Heart right ventricle (tissue), 16 donors: ENCODE measurements around the gene RNF13. TPM values are rescaled to one million over a fixed set of nuclear protein-coding genes. Genes with fewer than 3 reads are reported as not detected.
A peak's percentile ranks its signal among the peaks of the same experiment; 100 is the strongest.

Experiments
- ATAC-seq, 8 donors: fragments of 200-7000 bp; cut with Tn5 transposase; one replicate each; pipeline ENCODE4 v1.9.1; 2020; ENCODE audit warnings: mild to moderate bottlenecking in 8 of 8, moderate library complexity in 8 of 8, moderate number of reproducible peaks in 1 of 8
- DNase-seq, 2 donors: peaks; one replicate each; pipeline ENCODE4 v3.0.0-alpha.2; 2020
- H3K27ac ChIP-seq, 10 donors: fragments of 200-600 bp; sonication (generic) in 2 of 10; one replicate each; pipeline versions ENCODE4 v1.5.0 to v1.8.0; 2020 to 2022; ENCODE audit warnings: mild to moderate bottlenecking in 3 of 10
- H3K27me3 ChIP-seq, 7 donors: fragments of 200-600 bp; one replicate each; pipeline ENCODE4 v1.8.0; 2021 to 2022; ENCODE audit warnings: mild to moderate bottlenecking in 2 of 7
- H3K36me3 ChIP-seq, 9 donors: fragments of 200-600 bp; sonication (generic) in 1 of 9; one replicate each; pipeline versions ENCODE4 v1.5.0 to v1.8.0; 2020 to 2022; ENCODE audit warnings: mild to moderate bottlenecking in 2 of 9
- H3K4me1 ChIP-seq, 9 donors: fragments of 200-600 bp; sonication (generic) in 1 of 9; one replicate each; pipeline versions ENCODE4 v1.5.0 to v1.8.0; 2020 to 2022; ENCODE audit warnings: mild to moderate bottlenecking in 4 of 9
- H3K4me3 ChIP-seq, 10 donors: fragments of 200-600 bp; sonication (generic) in 2 of 10; one replicate each; pipeline versions ENCODE4 v1.5.0 to v1.8.0; 2020 to 2022; ENCODE audit warnings: mild to moderate bottlenecking in 7 of 10, moderate library complexity in 2 of 10
- H3K9me3 ChIP-seq, 11 donors: fragments of 200-600 bp in 10 of 11; sonication (generic) in 2 of 11; one replicate each; pipeline versions ENCODE4 v1.5.0 to v1.8.0; 2013 to 2022; ENCODE audit warnings: mild to moderate bottlenecking in 2 of 11, control low read depth in 1 of 11, moderate library complexity in 1 of 11
- CTCF ChIP-seq, 9 donors: fragments of 200-600 bp; sonication (generic) in 2 of 9; IDR thresholded peaks; one replicate each; pipeline versions ENCODE4 v1.5.0 to v1.8.0; 2021 to 2022; ENCODE audit warnings: antibody characterized with exemption in 9 of 9, mild to moderate bottlenecking in 5 of 9, moderate library complexity in 1 of 9
- WGBS, 2 donors: extraction: QIAGEN DNeasy Blood & Tissue Kit; methylation state at CpG; one replicate each; pipeline ENCODE4 v1.1.7; 2013; ENCODE audit warnings: inconsistent platforms in 1 of 2; 5-methylcytosine and 5-hydroxymethylcytosine counted together
- intact Hi-C, 10 donors: fragments of 100-400 bp; cut with DNase I; formaldehyde crosslinking; loops; one replicate each; pipeline versions ENCODE4 v1.11.1 to v1.14.2; 2022
- polyA plus RNA-seq, 2 donors: library from polyadenylated mRNA; stranded (reverse); fragments of 200-250 nt; gene quantifications; one replicate each; pipeline ENCODE4 v1.2.3, GENCODE V29; 2013
- total RNA-seq, 10 donors: library from RNA; stranded (reverse); fragmentation: NEBNext Ultra II Directional in 3 of 10; extraction: Animal tissue kit (Norgen Biotek cat#: 25700) in 3 of 10; gene quantifications; one replicate each; pipeline versions ENCODE4 v1.2.1 to v1.2.4, GENCODE V29; 2021 to 2023
- donor health status: Arrhythmogenic right ventricular cardiomyopathy.
- donor health status: ischemic (EF 13 %, LVEDD 7.1; RV severe dilation, severe dysfunction).
- donor health status: healthy with polysubstance abuse.
- donor health status: DM: no; HTN: yes; CAD: no.
- donor health status: DM: no; HTN: no; CAD: no.
- donor health status: ischemic (EF 25% LVEDD 6.9; RV normal size, moderate dysfunction).
- donor health status: ischemic (EF 25% LVEDD 5.7; RV mildly dilated, moderate dysfunction).
- donor health status: healthy.
- donor health status: DM: yes; HTN: yes; CAD: no.
- donor health status: Ischemic cardiomyopathy.
- donor health status: ischemic (EF 35%, LVEDD 5.7; RV mildly dilated, moderate dysfunction).
- donor health status: nonischemic (EF 11% LVEDD 7.7; RV severe dilation, severe dysfunction).
- donor health status: DM: yes; HTN: yes; CAD: no.
- donor health status: PGD.
- donor health status: ischemic (EF 29% LVEDD 5.4; RV normal size, mild dysfunction).
- donor health status: nonischemic (EF 23%, LVEDD 6.1; RV moderate dilation, normal function).

RNF13 gene
- total and polyA plus RNA-seq, 12 donors: 24.8 to 72.3 (median 52.4) TPM

DNA sequence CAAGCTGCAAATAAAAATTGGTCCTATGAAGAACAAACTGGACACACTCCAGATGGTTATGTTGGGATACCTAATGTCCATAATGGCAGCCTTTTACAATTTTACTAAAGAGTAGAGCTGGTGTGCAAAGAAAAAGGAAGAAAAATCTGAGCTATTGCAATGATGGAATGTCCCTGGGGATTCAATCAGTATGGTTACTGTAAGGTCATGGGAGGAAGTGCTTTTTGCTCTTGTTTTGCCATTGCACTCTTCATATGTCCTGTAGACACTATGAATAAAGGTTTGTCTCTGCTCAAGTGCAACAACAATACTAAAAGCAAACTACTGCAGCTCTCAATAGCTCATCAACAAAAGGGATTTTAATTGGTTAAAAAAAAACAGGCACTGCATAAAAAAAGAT lies 152.3 kb downstream of the RNF13 start:
- Histone ChIP-seq H3K36me3 (peaks cover 0 to 50% (median 0%) of the 10 kb centered on the region in 9 donors), H3K27ac (no peak overlapping the region), H3K4me3 (no peak overlapping the region), H3K9me3 (no peaks in the 10 kb centered on the region), H3K4me1 (peaks cover 0 to 49% (median 35%) of the 10 kb centered on the region in 9 donors), H3K27me3 (peaks cover 0 to 9% (median 0%) of the 10 kb centered on the region in 7 donors)
- no peak for TF ChIP-seq CTCF (IDR thresholded peaks at IDR 0.05)
- intact Hi-C loops: loop anchor here in 8 of 10 donors (5.0 to 10.0 kb wide), 8 partner anchors 80 to 530 kb away; no protein-coding TSS in a partner anchor
- DNase-seq: no peak
- no peak for ATAC-seq

DNA sequence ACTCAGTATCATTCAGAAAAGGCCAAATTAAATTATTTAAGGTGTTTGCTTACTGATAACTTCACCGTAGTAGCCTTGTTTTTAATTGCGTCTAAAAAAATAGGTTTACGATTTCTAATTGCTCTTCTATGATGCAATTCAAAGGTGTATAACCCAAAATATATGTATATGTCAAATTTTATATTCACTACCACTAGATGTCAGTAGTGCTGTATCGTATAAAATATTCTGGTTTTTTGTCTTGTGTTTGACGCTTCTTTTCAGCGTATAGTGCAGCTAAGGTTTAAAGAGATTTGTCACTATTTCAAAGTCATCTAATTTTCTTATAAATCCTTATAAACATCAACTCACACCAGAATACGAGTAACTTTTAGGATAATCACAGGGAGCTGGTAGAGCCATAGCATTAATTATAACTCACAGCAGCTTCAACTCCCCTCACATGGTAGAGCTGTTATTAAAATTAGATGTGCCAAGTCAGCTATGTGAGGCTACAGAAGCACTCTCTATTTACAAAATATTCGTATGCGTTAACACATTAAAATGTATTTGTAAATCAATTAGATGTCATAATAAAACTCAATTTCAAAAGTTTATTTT lies 154.2 kb downstream of the RNF13 start:
- Histone ChIP-seq H3K27me3 (peaks cover 0 to 27% (median 0%) of the 10 kb centered on the region in 7 donors), H3K4me1 (peaks cover 0 to 56% (median 42%) of the 10 kb centered on the region in 9 donors), H3K4me3 (peak overlapping the region in 1 of 10 donors; percentile 79), H3K9me3 (no peaks in the 10 kb centered on the region), H3K27ac (peak overlapping the region in 3 of 10 donors; percentile 88 to 92 (median 92)), H3K36me3 (peaks cover 0 to 36% (median 0%) of the 10 kb centered on the region in 9 donors)
- WGBS, 2 donors: 22% methylated on average over 9 of the region's 9 CpGs
- peak; percentile 52 to 81 (median 66) for TF ChIP-seq CTCF (IDR thresholded peaks at IDR 0.05)
- no peak for ATAC-seq
- DNase-seq: no peak
- intact Hi-C loops: loop anchor here (1.0 to 10.0 kb wide), 13 partner anchors 82 to 528 kb away; no protein-coding TSS in a partner anchor

- DNase-seq (no peak), ATAC-seq (no peak)
- WGBS, 2 donors: 55 to 60% methylated on average over 8 of the region's 8 CpGs
- no peak for TF ChIP-seq CTCF (IDR thresholded peaks at IDR 0.05)
- Histone ChIP-seq H3K27ac (peak overlapping the region in 5 of 10 donors; percentile 88 to 96 (median 92)), H3K36me3 (peaks cover 0 to 30% (median 0%) of the 10 kb centered on the region in 9 donors), H3K4me3 (peak overlapping the region in 7 of 10 donors; percentile 79 to 98 (median 84)), H3K4me1 (peaks cover 0 to 60% (median 43%) of the 10 kb centered on the region in 9 donors), H3K9me3 (no peaks in the 10 kb centered on the region), H3K27me3 (peaks cover 0 to 36% (median 0%) of the 10 kb centered on the region in 7 donors)
- intact Hi-C loops: loop anchor here in 9 of 10 donors (1.0 to 10.0 kb wide), 12 partner anchors 83 to 527 kb away; no protein-coding TSS in a partner anchor
Measured at GRCh38 chr3:149968216-149968615, 155.2 kb downstream of the RNF13 start.

DNA sequence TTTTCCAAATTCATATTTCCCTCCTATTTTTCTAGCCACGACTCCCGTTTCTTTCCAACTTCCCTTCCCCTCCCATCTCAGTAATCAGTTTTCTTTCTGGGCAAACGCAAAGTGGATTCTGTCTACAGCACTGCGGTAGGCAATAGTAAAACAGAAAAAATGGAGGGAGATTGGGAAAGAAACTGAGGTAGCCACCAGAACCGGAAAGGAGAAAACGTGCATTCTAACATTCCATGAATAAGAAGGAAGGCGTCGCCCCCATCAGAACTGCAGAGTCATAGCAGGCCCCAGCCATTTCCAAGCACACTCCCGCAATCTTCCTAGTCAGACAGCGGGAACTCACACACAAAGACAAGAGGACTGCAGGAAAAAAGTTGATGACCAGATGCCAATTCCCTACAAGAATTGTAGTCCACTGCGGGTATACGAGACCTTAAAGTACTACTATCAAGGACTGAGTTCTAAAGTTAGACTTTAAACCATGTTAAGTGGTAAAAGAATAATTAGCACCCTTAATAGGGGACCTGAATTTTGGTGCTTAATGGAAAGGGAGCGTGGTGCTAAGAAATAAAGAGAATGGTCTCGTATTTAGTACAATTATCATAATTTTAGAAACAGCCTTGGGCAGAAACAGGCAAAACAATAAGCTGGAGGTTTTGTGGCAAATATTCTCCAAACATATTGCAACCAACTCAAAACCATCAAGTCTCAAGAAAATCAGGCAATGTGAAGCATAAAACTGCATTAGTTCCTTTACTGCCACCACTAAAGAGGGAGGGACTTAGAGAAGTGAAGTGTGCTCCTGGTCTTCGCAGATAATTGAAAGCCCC lies 156.3 kb downstream of the RNF13 start:
- peak in 5 of 9 donors; percentile 7 to 35 (median 27) for TF ChIP-seq CTCF (IDR thresholded peaks at IDR 0.05)
- Histone ChIP-seq H3K27ac (peak overlapping the region; percentile 64 to 96 (median 92)), H3K36me3 (peaks cover 0 to 29% (median 0%) of the 10 kb centered on the region in 9 donors), H3K27me3 (peaks cover 0 to 47% (median 0%) of the 10 kb centered on the region in 7 donors), H3K4me3 (peak overlapping the region; percentile 77 to 98 (median 84)), H3K4me1 (peaks cover 0 to 53% (median 41%) of the 10 kb centered on the region in 9 donors), H3K9me3 (no peaks in the 10 kb centered on the region)
- intact Hi-C loops: loop anchor here in 9 of 10 donors (2.0 to 10.0 kb wide), 11 partner anchors 85 to 525 kb away; no protein-coding TSS in a partner anchor
- DNase-seq (peak in 1 of 2 donors; percentile 34), ATAC-seq (peak in 4 of 8 donors; percentile 53 to 69 (median 66))
- 11 to 18% methylated on average over 15 of the region's 15 CpGs for WGBS, 2 donors
